HepG2 (cell line): Measurements from ENCODE around the gene NT5C3B. TPM values are rescaled to one million over a fixed set of nuclear protein-coding genes. Genes with fewer than 3 reads are reported as not detected.

Experiments used
- ARHGAP35 ChIP-seq: sonication (generic); formaldehyde crosslinking; IDR thresholded peaks from 2 replicates; pipeline ENCODE4 v1.9.0; 2022; ENCODE audit warnings: mild to moderate bottlenecking, inconsistent platforms, moderate library complexity, missing genetic modification reagents, borderline replicate concordance
- CTCF ChIP-seq: sonication (generic); formaldehyde crosslinking; IDR thresholded peaks from 2 replicates; pipeline ENCODE4 v1.5.0; 2020; ENCODE audit warnings: mild to moderate bottlenecking, missing genetic modification reagents, moderate library complexity
- DMAP1 ChIP-seq: IDR thresholded peaks from 2 replicates; pipeline ENCODE4 v1.6.1; 2016
- DPF2 ChIP-seq: sonication (generic); formaldehyde crosslinking; IDR thresholded peaks from 2 replicates; pipeline ENCODE4 v1.4.0; 2020; ENCODE audit warnings: mild to moderate bottlenecking, low read depth, missing genetic modification reagents, borderline replicate concordance
- ETV5 ChIP-seq: IDR thresholded peaks from 2 replicates; pipeline ENCODE4 v1.6.1; 2018; ENCODE audit warnings: missing biosample characterization, missing genetic modification reagents, inconsistent platforms, borderline replicate concordance
- GTF3A ChIP-seq: sonication (generic); formaldehyde crosslinking; conservative IDR thresholded peaks from 2 replicates; pipeline ENCODE4 v1.4.0; 2020; ENCODE audit warnings: mild to moderate bottlenecking, missing genetic modification reagents
- HES4 ChIP-seq: sonication (generic); formaldehyde crosslinking; IDR thresholded peaks from 2 replicates; pipeline ENCODE4 v1.9.0; 2021; ENCODE audit warnings: mild to moderate bottlenecking, missing genetic modification reagents, borderline replicate concordance
- HNF4A ChIP-seq: sonication (generic); formaldehyde crosslinking; IDR thresholded peaks from 2 replicates; pipeline ENCODE4 v1.4.0; 2020; ENCODE audit warnings: missing genetic modification reagents
- MIXL1 ChIP-seq: IDR thresholded peaks from 2 replicates; pipeline ENCODE4 v1.6.1; 2016
- NFE2 ChIP-seq: sonication (generic); formaldehyde crosslinking; IDR thresholded peaks from 2 replicates; pipeline ENCODE4 v1.4.0; 2020; ENCODE audit warnings: missing genetic modification reagents
- SMYD3 ChIP-seq: sonication (generic); formaldehyde crosslinking; IDR thresholded peaks from 2 replicates; pipeline ENCODE4 v1.8.1; 2023; ENCODE audit warnings: mild to moderate bottlenecking, missing genetic modification reagents
- TAF1 ChIP-seq: sonication (generic); formaldehyde crosslinking; IDR thresholded peaks from 2 replicates; pipeline ENCODE4 v1.4.0; 2020; ENCODE audit warnings: missing genetic modification reagents
- THRA ChIP-seq: sonication (generic); formaldehyde crosslinking; IDR thresholded peaks from 2 replicates; pipeline ENCODE4 v1.4.0; 2020; ENCODE audit warnings: missing genetic modification reagents, borderline replicate concordance
- TOPORS ChIP-seq: sonication (generic); formaldehyde crosslinking; IDR thresholded peaks from 2 replicates; pipeline ENCODE4 v1.8.0; 2023; ENCODE audit warnings: mild to moderate bottlenecking, missing genetic modification reagents
- ZFP1 ChIP-seq: IDR thresholded peaks from 2 replicates; pipeline ENCODE4 v1.6.1; 2016
- ZFP36L2 ChIP-seq: sonication (generic); formaldehyde crosslinking; IDR thresholded peaks from 2 replicates; pipeline ENCODE4 v1.4.0; 2020; ENCODE audit warnings: missing genetic modification reagents
- ZNF30 ChIP-seq: sonication (generic); formaldehyde crosslinking; IDR thresholded peaks from 2 replicates; pipeline ENCODE4 v1.5.0; 2020; ENCODE audit warnings: mild to moderate bottlenecking, missing genetic modification reagents
- ZNF468 ChIP-seq: sonication (generic); formaldehyde crosslinking; IDR thresholded peaks from 2 replicates; pipeline ENCODE4 v1.8.0; 2022; ENCODE audit warnings: mild to moderate bottlenecking, moderate library complexity, missing genetic modification reagents
- ZNF746 ChIP-seq: sonication (generic); formaldehyde crosslinking; IDR thresholded peaks from 2 replicates; pipeline ENCODE4 v1.8.0; 2022; ENCODE audit warnings: mild to moderate bottlenecking, missing genetic modification reagents
- ZNF749 ChIP-seq: sonication (generic); formaldehyde crosslinking; IDR thresholded peaks from 2 replicates; pipeline ENCODE4 v1.8.0; 2022; ENCODE audit warnings: mild to moderate bottlenecking, missing genetic modification reagents, moderate library complexity, borderline replicate concordance
- ZNF83 ChIP-seq: sonication (generic); formaldehyde crosslinking; IDR thresholded peaks from 2 replicates; pipeline ENCODE4 v1.4.0; 2020; ENCODE audit warnings: missing genetic modification reagents, mild to moderate bottlenecking, borderline replicate concordance
- polyA plus RNA-seq, 8 experiments: library from polyadenylated mRNA; depleted of rRNA in 3 of 8; stranded (reverse) in 7 of 8; unstranded in 1 of 8; fragments of >200 nt; fragmentation: Illumina TruSeq in 4 of 8; extraction: Trizol in 4 of 8; gene quantifications; 2 replicates each; pipeline versions ENCODE4 v1.2.1 to v1.2.3, GENCODE V29; 2011 to 2016; ENCODE audit warnings: low read depth in 4 of 8, missing spikeins in 1 of 8, mixed read lengths in 1 of 8; ENCODE audit not compliant: insufficient read depth in 1 of 8
- total RNA-seq, 5 experiments: library from RNA; depleted of rRNA; stranded (reverse); fragments of >200 nt; fragmentation: Illumina TruSeq; extraction: Trizol; gene quantifications; 2 replicates each; pipeline ENCODE4 v1.2.3, GENCODE V29; 2016; ENCODE audit warnings: low read depth in 1 of 5
- TF ChIP-seq, protein P1 (sequence below): sonication (generic); formaldehyde crosslinking; IDR thresholded peaks from 2 replicates; pipeline ENCODE4 v1.4.0; 2020; ENCODE audit warnings: missing genetic modification reagents
- TF ChIP-seq, protein P2 (sequence below): sonication (generic); formaldehyde crosslinking; IDR thresholded peaks from 2 replicates; pipeline ENCODE4 v1.8.0; 2022; ENCODE audit warnings: mild to moderate bottlenecking, missing genetic modification reagents; ENCODE audit not compliant: insufficient replicate concordance

Gene NT5C3B
- total and polyA plus RNA-seq, 2 of the 13 experiments (the other 11 are each of a cell fraction or from before 2014, with no cell fraction given): 104 to 126 TPM

- TF ChIP-seq ARHGAP35 (CRISPR knock-in tag) (no peak), ETV5 (CRISPR knock-in tag) (peak; percentile 63), ZFP1 (CRISPR knock-in tag) (no peak), ZNF30 (CRISPR knock-in tag) (peak; percentile 20; the same call in 1 of the 2 replicates), NFE2 (CRISPR knock-in tag) (no peak), HNF4A (peak; percentile 55; the same call in 1 of the 2 replicates), ZNF468 (CRISPR knock-in tag) (no peak), GTF3A (CRISPR knock-in tag) (no peak), TAF1 (CRISPR knock-in tag) (peak; percentile 57; the same call in 1 of the 2 replicates), HES4 (CRISPR knock-in tag) (no peak; the same call in 1 of the 2 replicates), DMAP1 (CRISPR knock-in tag) (peak; percentile 99), ZNF746 (CRISPR knock-in tag) (no peak), CTCF (CRISPR knock-in tag) (no peak), ZNF83 (CRISPR knock-in tag) (peak; percentile 19; the same call in 1 of the 2 replicates), DPF2 (no peak), THRA (CRISPR knock-in tag) (no peak), ZNF749 (CRISPR knock-in tag) (peak; percentile 62; the same call in 1 of the 2 replicates), SMYD3 (CRISPR knock-in tag) (peak; percentile 40; the same call in 1 of the 2 replicates), TOPORS (CRISPR knock-in tag) (no peak), MIXL1 (CRISPR knock-in tag) (no peak), ZFP36L2 (CRISPR knock-in tag) (no peak)
- TF ChIP-seq, protein P1, sequence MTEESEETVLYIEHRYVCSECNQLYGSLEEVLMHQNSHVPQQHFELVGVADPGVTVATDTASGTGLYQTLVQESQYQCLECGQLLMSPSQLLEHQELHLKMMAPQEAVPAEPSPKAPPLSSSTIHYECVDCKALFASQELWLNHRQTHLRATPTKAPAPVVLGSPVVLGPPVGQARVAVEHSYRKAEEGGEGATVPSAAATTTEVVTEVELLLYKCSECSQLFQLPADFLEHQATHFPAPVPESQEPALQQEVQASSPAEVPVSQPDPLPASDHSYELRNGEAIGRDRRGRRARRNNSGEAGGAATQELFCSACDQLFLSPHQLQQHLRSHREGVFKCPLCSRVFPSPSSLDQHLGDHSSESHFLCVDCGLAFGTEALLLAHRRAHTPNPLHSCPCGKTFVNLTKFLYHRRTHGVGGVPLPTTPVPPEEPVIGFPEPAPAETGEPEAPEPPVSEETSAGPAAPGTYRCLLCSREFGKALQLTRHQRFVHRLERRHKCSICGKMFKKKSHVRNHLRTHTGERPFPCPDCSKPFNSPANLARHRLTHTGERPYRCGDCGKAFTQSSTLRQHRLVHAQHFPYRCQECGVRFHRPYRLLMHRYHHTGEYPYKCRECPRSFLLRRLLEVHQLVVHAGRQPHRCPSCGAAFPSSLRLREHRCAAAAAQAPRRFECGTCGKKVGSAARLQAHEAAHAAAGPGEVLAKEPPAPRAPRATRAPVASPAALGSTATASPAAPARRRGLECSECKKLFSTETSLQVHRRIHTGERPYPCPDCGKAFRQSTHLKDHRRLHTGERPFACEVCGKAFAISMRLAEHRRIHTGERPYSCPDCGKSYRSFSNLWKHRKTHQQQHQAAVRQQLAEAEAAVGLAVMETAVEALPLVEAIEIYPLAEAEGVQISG (CRISPR knock-in tag): no peak
- TF ChIP-seq, protein P2, sequence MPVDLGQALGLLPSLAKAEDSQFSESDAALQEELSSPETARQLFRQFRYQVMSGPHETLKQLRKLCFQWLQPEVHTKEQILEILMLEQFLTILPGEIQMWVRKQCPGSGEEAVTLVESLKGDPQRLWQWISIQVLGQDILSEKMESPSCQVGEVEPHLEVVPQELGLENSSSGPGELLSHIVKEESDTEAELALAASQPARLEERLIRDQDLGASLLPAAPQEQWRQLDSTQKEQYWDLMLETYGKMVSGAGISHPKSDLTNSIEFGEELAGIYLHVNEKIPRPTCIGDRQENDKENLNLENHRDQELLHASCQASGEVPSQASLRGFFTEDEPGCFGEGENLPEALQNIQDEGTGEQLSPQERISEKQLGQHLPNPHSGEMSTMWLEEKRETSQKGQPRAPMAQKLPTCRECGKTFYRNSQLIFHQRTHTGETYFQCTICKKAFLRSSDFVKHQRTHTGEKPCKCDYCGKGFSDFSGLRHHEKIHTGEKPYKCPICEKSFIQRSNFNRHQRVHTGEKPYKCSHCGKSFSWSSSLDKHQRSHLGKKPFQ (CRISPR knock-in tag): peak; percentile 52
Observed at GRCh38 chr17:41812381-41813151, 23.5 kb downstream of the NT5C3B start, which contains the start of gene FKBP10 (continued).
